GM12878 (cell line): ENCODE results near the gene LYPD6. TPM values are rescaled to one million over a fixed set of nuclear protein-coding genes. Genes with fewer than 3 reads are reported as not detected.

Experiments
- ATF7 ChIP-seq: fragments of 450-650 bp; IDR thresholded peaks from 2 replicates; pipeline ENCODE4 v1.6.1; 2016; ENCODE audit warnings: low read depth, mild to moderate bottlenecking
- BCL3 ChIP-seq: IDR thresholded peaks from 2 replicates; pipeline ENCODE4 v1.6.1; 2011; ENCODE audit warnings: borderline replicate concordance, low read depth, mild to moderate bottlenecking, moderate library complexity, low read length; ENCODE audit not compliant: insufficient read depth, poor library complexity, severe bottlenecking
- BRCA1 ChIP-seq: IDR thresholded peaks from 2 replicates; pipeline ENCODE4 v1.6.1; 2011; ENCODE audit warnings: low read depth, low read length, improper control_type of control experiment
- PAX8 ChIP-seq: fragments of 450-650 bp; IDR thresholded peaks from 2 replicates; pipeline ENCODE4 v1.6.1; 2017; ENCODE audit warnings: mild to moderate bottlenecking, moderate library complexity
- PRDM15 ChIP-seq: fragments of 450-650 bp; formaldehyde crosslinking; IDR thresholded peaks from 2 replicates; pipeline ENCODE4 v1.4.0; 2020; ENCODE audit warnings: mild to moderate bottlenecking, moderate library complexity
- SMC3 ChIP-seq: IDR thresholded peaks from 2 replicates; pipeline ENCODE4 v1.6.1; 2011; ENCODE audit warnings: low read length, improper control_type of control experiment, borderline replicate concordance
- YY1 ChIP-seq: IDR thresholded peaks from 2 replicates; pipeline ENCODE4 v1.6.1; 2011; ENCODE audit warnings: low read depth, mild to moderate bottlenecking, low read length
- polyA plus RNA-seq, 11 experiments: library from polyadenylated mRNA; depleted of rRNA in 4 of 11; unstranded in 6 of 11; stranded (reverse) in 5 of 11; fragments of >200 nt; fragmentation: Nextera tagmentation in 4 of 11; fragmentation: Illumina TruSeq in 1 of 11; extraction: Ambion mirVana in 4 of 11; extraction: Trizol in 1 of 11; gene quantifications; 1 replicate in 1 of 11; 2 replicates in 10 of 11; pipeline versions ENCODE4 v1.2.1 to v1.2.3, GENCODE V29; 2011 to 2016; ENCODE audit warnings: inconsistent platforms in 2 of 11, missing spikeins in 2 of 11, low read depth in 1 of 11
- total RNA-seq, 4 experiments: library from RNA; depleted of rRNA in 3 of 4; stranded (reverse); fragments of >200 nt in 3 of 4; fragmentation: Illumina TruSeq in 1 of 4; extraction: Trizol in 1 of 4; gene quantifications; 2 replicates each; pipeline versions ENCODE4 v1.2.1 to v1.2.3, GENCODE V29; 2013 to 2021

LYPD6 gene
- total and polyA plus RNA-seq, 10 of the 15 experiments (the other 5 are each of a cell fraction or from before 2014, with no cell fraction given): not detected

- TF ChIP-seq PRDM15 (CRISPR knock-in tag) (no peak), SMC3 (no peak), ATF7 (no peak), YY1 (no peak), BCL3 (no peak), PAX8 (no peak), BRCA1 (no peak)
These were observed 98.4 kb downstream of the LYPD6 start (continued) for GRCh38 chr2:149428783-149429182.
